Peyer's patch (tissue), 4 donors: Measurements from ENCODE around the gene C1QTNF7. TPM values are rescaled to one million over a fixed set of nuclear protein-coding genes. Genes with fewer than 3 reads are reported as not detected.

Experiments used
- DNase-seq, 3 donors: peaks; one replicate each; pipeline ENCODE4 v3.0.0-alpha.2; 2017 to 2019
- H3K27ac ChIP-seq, 4 donors: fragments of 200-600 bp; sonication (generic); one replicate each; pipeline ENCODE4 v1.5.1; 2016 to 2019
- H3K27me3 ChIP-seq, 2 donors: fragments of 200-600 bp; sonication (generic); one replicate each; pipeline ENCODE4 v1.5.1; 2019
- H3K36me3 ChIP-seq, 3 donors: fragments of 200-600 bp; sonication (generic); one replicate each; pipeline ENCODE4 v1.5.1; 2016 to 2019
- H3K4me1 ChIP-seq, 4 donors: fragments of 200-600 bp; sonication (generic); one replicate each; pipeline ENCODE4 v1.5.1; 2016 to 2019
- H3K4me3 ChIP-seq, 4 donors: fragments of 200-600 bp; sonication (generic); 1 replicate in 3 of 4; 2 replicates in 1 of 4; pipeline ENCODE4 v1.5.1; 2016 to 2019; ENCODE audit warnings: mild to moderate bottlenecking in 1 of 4
- H3K9me3 ChIP-seq, 4 donors: fragments of 200-600 bp; sonication (generic); one replicate each; pipeline ENCODE4 v1.5.1; 2016 to 2019; ENCODE audit warnings: mild to moderate bottlenecking in 1 of 4
- POLR2A ChIP-seq, 2 donors: fragments of 450-650 bp; IDR thresholded peaks; one replicate each; pipeline ENCODE4 v1.5.1; 2017; ENCODE audit warnings: antibody characterized with exemption in 2 of 2, mild to moderate bottlenecking in 2 of 2, moderate library complexity in 2 of 2
- total RNA-seq, 4 donors: library from RNA; depleted of rRNA; stranded (reverse); fragments of >200 nt; gene quantifications; one replicate each; pipeline ENCODE4 v1.1.0, GENCODE V29; 2016
- TF ChIP-seq, protein P1 (sequence below), 6 experiments: fragments of 450-650 bp in 4 of 6; fragments of 200-600 bp in 2 of 6; sonication (generic) in 1 of 6; IDR thresholded peaks; one replicate each; pipeline ENCODE4 v1.5.1; 2017 to 2019; ENCODE audit warnings: antibody characterized with exemption in 6 of 6, mild to moderate bottlenecking in 3 of 6, moderate library complexity in 1 of 6

Gene C1QTNF7, protein sequence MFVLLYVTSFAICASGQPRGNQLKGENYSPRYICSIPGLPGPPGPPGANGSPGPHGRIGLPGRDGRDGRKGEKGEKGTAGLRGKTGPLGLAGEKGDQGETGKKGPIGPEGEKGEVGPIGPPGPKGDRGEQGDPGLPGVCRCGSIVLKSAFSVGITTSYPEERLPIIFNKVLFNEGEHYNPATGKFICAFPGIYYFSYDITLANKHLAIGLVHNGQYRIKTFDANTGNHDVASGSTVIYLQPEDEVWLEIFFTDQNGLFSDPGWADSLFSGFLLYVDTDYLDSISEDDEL
- total RNA-seq: 1 to 10 TPM; 1.2 to 5.0 (median 2.7) TPM

DNA sequence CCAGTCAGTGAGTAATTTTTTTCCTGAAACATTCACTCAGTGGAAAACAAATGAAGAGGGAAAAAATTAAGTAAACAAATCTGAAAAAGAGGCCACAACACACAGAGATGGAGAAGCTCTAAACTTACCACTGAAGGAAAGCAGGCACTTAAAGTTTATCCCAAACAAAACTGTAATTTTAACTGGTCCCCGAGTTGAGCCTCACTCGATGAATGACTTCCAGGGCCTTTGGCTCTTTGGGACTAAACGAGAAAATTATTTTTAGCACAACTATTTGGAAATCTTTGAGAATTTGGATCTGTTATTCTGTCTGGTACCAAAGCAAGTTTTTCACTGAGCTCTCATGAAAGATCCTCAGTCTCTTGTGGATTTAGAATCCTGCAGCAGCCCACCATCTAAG lies at the start of gene C1QTNF7:
Gene C1QTNF7, plus strand, starts transcription at position 333 of the 400 bp plus-strand sequence. CDS start 7,711 bp downstream, outside the sequence.
- no peak within 1 kb of the TSS for H3K4me3 ChIP-seq
- no peaks in the 10 kb centered on the region for H3K27me3 ChIP-seq
- H3K9me3 ChIP-seq: no peaks in the 10 kb centered on the region
- no peaks in the 10 kb centered on the region for H3K36me3 ChIP-seq
- H3K4me1 ChIP-seq: no peaks in the 10 kb centered on the region
- H3K27ac ChIP-seq: peak within 1 kb of the TSS in 3 of 4 donors; percentile 1 to 72 (median 22)
- TF ChIP-seq, protein P1, sequence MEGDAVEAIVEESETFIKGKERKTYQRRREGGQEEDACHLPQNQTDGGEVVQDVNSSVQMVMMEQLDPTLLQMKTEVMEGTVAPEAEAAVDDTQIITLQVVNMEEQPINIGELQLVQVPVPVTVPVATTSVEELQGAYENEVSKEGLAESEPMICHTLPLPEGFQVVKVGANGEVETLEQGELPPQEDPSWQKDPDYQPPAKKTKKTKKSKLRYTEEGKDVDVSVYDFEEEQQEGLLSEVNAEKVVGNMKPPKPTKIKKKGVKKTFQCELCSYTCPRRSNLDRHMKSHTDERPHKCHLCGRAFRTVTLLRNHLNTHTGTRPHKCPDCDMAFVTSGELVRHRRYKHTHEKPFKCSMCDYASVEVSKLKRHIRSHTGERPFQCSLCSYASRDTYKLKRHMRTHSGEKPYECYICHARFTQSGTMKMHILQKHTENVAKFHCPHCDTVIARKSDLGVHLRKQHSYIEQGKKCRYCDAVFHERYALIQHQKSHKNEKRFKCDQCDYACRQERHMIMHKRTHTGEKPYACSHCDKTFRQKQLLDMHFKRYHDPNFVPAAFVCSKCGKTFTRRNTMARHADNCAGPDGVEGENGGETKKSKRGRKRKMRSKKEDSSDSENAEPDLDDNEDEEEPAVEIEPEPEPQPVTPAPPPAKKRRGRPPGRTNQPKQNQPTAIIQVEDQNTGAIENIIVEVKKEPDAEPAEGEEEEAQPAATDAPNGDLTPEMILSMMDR (IDR thresholded peaks at IDR 0.05): no peak
- TF ChIP-seq POLR2A (IDR thresholded peaks at IDR 0.05): no peak
- DNase-seq: no peak

DNA sequence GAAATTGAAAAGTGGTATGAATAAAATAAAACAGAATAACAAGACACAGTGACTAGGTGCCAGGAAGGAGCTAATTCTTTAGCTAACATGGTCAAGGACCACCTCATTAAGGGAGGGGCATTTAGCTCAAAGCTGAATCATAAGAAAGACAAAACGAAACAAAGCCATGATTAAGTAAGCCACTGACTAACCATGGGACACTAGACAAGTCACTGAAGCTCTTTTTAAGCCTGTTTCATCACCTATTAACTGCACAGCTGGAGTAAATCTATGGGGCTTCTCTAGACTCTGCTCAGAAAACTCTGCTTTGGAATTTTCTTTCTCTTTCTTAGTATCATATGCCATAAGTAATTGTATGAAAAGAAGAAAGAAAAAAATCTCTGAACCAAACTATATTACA lies 49.8 kb upstream of the C1QTNF7 start:
- Histone ChIP-seq H3K9me3 (no peaks in the 10 kb centered on the region), H3K36me3 (no peaks in the 10 kb centered on the region), H3K27me3 (no peaks in the 10 kb centered on the region), H3K27ac (peak overlapping the region in 1 of 4 donors; percentile 34), H3K4me1 (no peaks in the 10 kb centered on the region), H3K4me3 (no peak overlapping the region)
- DNase-seq: no peak
- no peak for TF ChIP-seq POLR2A (IDR thresholded peaks at IDR 0.05)
- TF ChIP-seq, protein P1 (IDR thresholded peaks at IDR 0.05): no peak

DNA sequence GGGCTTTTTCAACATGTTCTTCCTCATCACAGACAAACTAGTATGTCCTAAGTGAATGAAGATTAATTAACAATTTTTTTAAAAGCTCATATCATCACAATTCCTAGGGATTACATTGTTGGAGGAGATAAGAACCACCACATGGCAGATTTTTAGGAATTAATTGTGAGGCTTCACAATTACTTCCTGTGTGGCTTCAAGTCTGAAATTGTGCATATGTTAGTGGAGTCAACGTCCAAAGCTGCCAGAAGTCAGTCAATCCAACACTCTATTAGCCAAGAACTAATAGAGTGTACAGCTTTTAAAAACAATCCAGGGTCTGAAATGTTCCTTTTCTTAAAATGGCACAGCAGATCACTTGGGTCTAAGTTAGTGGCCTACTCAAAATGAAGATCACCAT lies 49.3 kb upstream of the C1QTNF7 start:
- no peaks in the 10 kb centered on the region for H3K27me3 ChIP-seq
- H3K4me1 ChIP-seq: no peaks in the 10 kb centered on the region
- no peak for DNase-seq
- H3K36me3 ChIP-seq: no peaks in the 10 kb centered on the region
- TF ChIP-seq, protein P1 (IDR thresholded peaks at IDR 0.05): no peak
- TF ChIP-seq POLR2A (IDR thresholded peaks at IDR 0.05): no peak
- no peaks in the 10 kb centered on the region for H3K9me3 ChIP-seq
- no peak overlapping the region for H3K4me3 ChIP-seq
- H3K27ac ChIP-seq: peak overlapping the region in 1 of 4 donors; percentile 34

DNA sequence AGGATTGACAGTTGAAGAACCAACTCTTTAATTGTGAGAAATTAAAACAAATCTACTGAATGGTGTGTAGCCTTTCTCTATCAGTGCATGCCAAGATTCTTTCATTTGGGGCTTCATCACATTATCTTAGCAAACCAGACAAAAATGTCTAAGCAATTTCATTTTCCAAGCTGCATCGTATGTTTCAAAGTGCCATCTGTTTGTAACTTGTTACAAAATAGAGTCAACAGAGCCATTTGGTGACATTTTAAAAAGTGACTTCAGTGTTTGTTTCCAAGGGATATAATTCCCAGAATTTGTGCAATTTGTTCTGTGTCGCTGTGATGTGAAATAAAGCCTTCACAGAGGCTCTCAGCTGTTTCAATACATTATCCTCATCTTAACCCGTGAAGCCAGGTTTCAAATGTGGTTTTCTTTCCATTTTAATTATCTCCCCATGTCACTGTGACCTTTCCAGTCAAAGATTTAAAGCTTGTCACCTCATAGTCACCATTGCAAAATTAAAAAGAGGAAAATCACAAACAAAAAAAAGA lies 46.0 kb upstream of the C1QTNF7 start:
- no peak for DNase-seq
- Histone ChIP-seq H3K4me1 (no peaks in the 10 kb centered on the region), H3K27ac (no peak overlapping the region), H3K36me3 (no peaks in the 10 kb centered on the region), H3K9me3 (no peaks in the 10 kb centered on the region), H3K4me3 (no peak overlapping the region), H3K27me3 (no peaks in the 10 kb centered on the region)
- TF ChIP-seq, protein P1 (IDR thresholded peaks at IDR 0.05): no peak
- no peak for TF ChIP-seq POLR2A (IDR thresholded peaks at IDR 0.05)

DNA sequence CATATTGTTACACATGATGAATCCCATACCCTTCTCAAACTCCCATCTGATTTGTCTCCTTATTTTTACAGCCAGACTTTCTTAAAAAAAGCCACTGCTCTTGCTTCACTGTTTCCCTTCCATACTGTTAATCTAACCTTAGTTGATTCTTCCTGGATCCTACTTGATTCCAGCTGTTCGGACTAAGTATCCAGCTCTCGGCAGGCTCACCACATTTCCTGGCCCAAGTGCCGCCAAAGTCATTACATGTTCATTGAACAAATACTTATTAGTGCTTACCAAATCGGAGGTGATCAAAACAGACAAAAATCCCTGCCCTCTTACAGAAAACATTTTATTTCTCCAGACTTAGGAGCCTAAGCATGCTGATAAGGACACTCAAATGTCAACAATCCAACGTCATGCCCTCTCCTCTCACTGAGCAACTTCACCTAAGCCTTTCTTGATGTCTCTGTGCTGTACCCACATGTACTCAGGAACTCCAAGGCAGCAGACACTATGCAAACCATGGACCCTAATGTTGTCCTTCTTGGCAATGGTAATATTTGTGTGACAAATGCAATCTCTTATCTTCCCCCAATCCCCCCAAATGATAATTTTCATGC lies 45.1 kb upstream of the C1QTNF7 start:
- H3K9me3 ChIP-seq: no peaks in the 10 kb centered on the region
- no peaks in the 10 kb centered on the region for H3K27me3 ChIP-seq
- TF ChIP-seq, protein P1 (IDR thresholded peaks at IDR 0.05): no peak
- no peak for TF ChIP-seq POLR2A (IDR thresholded peaks at IDR 0.05)
- H3K4me1 ChIP-seq: no peaks in the 10 kb centered on the region
- no peak overlapping the region for H3K4me3 ChIP-seq
- no peaks in the 10 kb centered on the region for H3K36me3 ChIP-seq
- DNase-seq: no peak
- no peak overlapping the region for H3K27ac ChIP-seq
